Dermis microvascular lymphatic vessel endothelial cell (primary cell): ENCODE results near the gene VRK2. TPM values are rescaled to one million over a fixed set of nuclear protein-coding genes. Genes with fewer than 3 reads are reported as not detected.
"Not testable (repeated sequence)": the region's sequence is repeated elsewhere in the genome, so short reads cannot be mapped to it uniquely, and the experiment has no call there.

Source experiments
- DNase-seq, 2 donors: peaks; one replicate each; pipeline versions ENCODE4 v3.0.0 to v3.0.0-alpha.2; 2010; ENCODE audit warnings: low read depth in 2 of 2
- total RNA-seq: library from RNA; depleted of rRNA; stranded (reverse); fragments of >200 nt; gene quantifications from 2 replicates; pipeline ENCODE4 v1.2.1, GENCODE V29; 2014

VRK2 gene
- total RNA-seq, 1 donor from 2014 or later: 26.6 TPM

DNA sequence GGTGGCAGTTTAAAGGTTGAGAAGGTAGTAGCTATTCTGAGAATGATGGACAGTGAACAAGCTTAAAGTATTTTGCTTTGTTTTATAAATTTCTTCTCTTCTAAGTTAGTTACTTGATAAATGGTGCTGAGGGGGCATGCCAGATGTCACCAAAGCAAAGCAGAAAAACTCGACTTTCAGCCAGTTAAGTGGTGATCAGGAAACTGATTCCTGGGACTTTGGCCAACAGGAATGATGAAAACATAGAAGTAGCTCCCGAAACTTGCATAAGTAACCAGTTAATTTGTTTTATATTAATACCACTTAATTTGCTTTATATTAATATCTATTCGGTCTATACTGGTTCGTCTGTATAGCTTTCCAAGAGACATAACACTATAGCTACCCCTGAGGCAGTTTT, 111.9 kb downstream of the VRK2 start:
- peak in 1 of 2 donors; percentile 27 for DNase-seq

DNA sequence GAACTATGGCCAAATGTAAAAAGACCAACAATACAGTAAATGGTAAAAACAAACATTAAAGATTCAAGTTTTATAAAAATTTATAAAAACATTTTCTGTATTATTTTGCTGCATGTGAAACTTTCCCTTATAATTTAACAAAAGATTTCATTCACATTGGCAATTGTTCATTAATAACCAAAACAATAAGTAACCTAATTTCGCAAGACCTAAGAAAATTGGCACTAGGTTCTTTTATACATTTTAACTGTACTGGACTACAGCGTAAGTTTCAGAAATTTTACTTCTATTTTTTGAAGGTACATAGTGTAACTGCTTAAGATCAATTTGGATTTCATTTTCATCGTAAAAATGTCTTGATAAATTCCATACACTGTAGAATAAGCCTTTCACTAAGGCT, 117.3 kb downstream of the VRK2 start:
- DNase-seq: no peak

DNA sequence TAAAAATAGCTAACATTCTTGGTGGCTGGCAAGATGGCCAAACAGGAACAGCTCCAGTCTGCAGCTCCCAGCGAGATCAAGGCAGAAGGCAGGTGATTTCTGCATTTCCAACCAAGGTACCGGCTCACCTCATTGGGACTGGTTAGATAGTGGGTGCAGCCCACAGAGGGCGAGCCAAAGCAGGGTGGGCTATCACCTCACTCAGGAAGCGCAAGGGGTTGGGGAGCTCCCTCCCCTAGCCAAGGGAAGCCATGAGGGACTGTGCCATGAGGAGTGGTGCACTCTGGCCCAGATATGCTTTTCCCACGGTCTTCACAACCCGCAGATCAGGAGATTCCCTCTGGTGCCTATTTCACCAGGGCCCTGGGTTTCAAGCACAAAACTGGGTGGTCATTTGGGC, 121.5 kb downstream of the VRK2 start:
- DNase-seq: not testable (repeated sequence)

DNA sequence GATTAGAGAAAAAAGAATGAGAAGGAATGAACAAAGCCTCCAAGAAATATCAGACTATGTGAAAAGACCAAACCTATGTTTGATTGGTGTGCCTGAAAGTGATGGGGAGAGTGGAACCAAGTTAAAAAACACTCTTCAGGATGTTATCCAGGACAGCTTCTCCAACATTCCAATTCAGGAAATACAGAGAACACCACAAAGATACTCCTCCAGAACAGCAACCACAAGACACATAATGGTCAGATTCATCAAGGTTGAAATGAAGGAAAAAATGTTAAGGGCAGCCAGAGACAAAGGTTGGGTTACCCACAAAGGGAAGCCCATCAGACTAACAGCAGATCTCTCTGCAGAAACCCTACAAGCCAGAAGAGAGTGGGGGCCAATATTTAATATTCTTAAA, 123.2 kb downstream of the VRK2 start:
- DNase-seq: not testable (repeated sequence)

DNA sequence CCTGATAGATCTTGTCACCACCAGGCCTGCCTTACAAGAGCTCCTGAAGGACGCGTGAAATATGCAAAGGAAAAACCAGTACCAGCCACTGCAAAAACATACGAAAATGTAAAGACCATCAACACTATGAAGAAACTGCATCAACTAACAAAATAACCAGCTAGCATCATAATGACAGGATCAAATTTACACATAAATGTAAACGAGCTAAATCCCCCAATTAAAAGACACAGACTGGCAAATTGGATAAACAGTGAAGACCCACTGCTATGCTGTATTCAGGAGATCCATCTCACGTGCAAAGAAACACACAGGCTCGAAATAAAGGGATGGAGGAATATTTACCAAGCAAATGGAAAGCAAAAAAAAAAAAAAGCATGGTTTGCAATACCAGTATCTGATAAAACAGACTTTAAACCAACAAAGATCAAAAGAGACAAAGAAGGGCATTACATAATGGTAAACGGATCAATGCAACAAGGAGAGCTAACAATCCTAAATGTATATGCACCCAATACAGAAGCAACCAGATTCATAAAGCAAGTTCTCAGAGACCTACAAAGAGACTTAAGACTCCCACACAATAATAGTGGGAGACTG, 123.8 kb downstream of the VRK2 start:
- DNase-seq: not testable (repeated sequence)

DNA sequence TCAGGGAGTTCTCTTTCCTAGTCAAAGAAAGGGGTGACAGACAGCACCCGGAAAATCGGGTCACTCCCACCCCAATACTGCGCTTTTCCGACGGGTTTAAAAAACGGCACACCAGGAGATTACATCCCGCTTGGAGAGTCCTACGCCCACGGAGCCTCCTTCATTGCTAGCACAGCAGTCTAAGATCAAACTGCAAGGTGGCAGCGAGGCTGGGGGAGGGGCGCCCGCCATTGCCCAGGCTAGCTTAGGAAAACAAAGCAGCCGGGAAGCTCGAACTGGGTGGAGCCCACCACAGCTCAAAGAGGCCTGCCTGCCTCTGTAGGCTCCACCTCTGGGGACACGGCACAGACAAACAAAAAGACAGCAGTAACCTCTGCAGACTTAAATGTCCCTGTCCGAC, 125.2 kb downstream of the VRK2 start:
- DNase-seq: not testable (repeated sequence)

DNA sequence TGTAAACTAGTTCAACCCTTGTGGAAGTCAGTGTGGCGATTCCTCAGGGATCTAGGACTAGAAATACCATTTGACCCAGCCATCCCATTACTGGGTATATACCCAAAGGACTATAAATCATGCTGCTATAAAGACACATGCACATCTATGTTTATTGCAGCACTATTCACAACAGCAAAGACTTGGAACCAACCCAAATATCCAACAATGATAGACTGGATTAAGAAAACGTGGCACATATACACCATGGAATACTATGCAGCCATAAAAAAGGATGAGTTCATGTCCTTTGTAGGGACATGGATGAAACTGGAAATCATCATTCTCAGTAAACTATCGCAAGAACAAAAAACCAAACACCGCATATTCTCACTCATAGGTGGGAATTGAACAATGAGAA, 130.6 kb downstream of the VRK2 start:
- DNase-seq: not testable (repeated sequence)

DNA sequence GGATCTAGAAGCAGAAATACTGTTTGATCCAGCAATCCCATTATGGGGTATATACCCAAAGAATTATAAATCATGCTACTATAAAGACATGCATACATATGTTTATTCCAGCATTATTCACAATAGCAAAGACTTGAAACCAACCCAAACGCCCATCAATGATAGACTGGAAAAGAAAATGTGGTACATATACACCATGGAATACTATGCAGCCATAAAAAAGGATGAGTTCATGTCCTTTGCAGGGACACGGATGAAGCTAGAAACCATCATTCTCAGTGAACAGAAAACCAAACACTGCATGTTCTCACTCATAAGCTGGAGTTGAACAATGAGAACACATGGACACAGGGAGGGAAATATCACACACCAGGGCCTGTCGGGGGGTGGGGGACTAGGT, 133.6 kb downstream of the VRK2 start:
- DNase-seq: not testable (repeated sequence)

DNA sequence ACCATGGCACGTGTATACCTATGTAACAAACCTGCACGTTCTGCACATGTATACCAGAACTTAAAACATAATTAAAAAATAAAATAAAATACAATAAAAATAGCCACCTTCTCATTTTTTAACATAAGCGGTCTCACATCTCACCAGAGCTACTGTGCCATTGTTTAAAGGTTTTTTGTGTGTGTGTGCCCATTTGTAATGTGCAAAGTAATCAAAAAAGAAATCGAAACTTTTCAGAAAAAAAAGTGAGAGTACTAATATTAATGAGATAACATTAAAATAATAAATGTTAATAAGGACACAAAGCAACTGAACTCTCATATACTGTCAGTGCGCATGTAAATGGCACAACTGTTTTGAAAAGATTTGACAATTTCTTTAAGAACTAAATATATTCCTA, 134.0 kb downstream of the VRK2 start:
- DNase-seq: no peak

DNA sequence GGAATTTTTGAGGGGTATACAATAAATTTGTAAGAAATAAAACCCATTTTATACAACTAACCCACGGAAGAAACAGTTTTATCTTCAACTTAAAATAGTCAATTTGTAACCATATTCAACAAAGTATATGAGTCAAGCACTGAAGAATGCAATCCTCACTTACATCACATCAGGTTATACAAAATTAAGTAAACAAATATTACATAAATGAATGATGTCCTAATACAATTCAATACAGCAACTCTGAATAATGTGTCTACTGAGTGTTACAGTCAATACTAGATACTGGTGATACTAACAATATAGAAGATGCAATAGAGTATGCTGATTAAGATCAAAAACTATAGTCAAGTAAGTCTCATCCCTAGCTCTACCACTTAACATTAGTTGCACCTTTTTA, 135.9 kb downstream of the VRK2 start:
- no peak for DNase-seq

DNA sequence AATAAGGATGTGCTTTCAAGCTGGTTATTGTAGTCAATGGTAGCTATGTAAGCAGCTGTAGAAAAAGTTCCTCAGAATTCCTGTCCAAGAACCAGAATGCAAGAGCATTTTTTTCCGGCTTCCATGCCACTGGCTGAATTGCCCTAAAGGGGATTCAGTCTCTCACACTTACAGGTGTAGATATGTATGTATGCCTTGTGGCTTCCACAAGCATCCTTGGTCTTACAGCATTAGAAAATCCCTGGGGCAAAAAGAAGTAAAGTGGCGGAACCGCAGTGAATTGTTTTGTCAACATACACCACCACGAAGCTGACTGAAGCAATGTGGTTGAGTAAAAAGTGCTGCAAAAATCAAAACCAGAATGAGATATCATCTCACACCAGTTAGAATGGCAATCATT, 139.9 kb downstream of the VRK2 start:
- DNase-seq: no peak

DNA sequence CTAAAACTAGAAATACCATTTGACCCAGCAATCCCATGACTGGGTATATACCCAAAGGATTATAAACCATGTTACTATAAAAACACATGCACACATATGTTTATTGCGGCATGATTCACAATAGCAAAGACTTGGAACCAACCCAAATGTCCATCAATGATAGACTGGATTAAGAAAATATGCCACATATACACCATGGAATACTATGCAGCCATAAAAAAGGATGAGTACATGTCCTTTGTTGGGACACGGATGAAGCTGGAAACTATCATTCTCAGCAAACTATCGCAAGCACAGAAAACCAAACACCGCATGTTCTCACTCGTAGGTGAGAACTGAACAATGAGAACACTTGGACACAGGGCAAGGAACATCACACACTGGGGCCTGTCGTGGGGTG, 140.4 kb downstream of the VRK2 start:
- DNase-seq: not testable (repeated sequence)

DNA sequence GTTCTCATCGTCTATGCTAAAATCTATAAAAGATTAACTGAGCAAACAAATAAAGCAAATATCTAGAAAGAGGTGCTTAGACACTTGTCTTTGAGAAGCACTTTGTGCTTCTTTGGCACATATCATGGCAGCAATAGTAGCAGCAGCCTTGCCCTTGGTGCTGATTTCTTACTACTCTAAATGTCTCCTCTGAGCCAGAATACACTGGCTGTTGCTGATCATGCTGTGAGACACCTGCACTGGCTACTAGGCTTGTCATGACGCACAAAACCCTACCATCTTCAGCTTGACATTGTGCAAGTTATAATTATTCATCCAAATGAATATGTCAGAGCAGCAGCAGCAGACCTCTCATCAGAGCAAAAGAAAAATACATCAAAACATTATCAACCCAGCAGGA, 147.9 kb downstream of the VRK2 start:
- DNase-seq: no peak

DNA sequence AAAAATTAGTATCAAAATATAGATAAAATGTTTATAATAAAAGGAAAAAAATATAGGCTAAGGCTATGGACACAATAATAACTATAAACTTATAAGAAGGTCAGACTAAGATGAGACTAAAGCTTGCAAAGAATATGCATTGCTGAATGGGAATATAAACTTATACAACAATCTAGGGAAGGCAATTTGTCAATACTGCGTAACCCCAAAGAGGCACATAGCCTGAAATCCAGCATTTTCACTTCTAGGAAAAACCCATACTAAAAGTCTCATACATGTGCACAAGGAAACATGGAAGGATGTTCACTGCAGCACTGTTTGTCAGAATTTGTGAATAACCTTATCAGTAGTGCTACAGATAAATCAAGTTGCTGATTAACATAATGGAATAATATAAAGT, 149.1 kb downstream of the VRK2 start:
- DNase-seq: no peak

DNA sequence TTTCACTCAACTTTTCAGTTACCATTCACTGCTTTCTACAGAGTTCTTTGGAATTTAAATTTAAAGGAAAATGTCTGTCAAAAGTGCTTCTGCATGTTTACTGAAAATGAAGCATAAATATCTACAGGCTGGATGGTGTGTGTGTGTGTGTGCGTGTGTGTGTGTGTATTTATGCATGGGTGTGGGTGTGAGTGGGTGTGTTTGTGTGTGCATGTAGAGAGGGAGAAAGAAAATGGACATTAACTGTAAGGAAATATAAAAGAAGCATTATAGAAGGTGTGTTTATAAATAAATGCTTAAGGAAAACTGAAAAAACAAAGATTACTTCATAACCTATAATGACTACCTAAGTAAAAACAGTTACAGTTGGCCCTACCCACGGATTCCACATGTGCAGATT, 151.3 kb downstream of the VRK2 start:
- DNase-seq: no peak

DNA sequence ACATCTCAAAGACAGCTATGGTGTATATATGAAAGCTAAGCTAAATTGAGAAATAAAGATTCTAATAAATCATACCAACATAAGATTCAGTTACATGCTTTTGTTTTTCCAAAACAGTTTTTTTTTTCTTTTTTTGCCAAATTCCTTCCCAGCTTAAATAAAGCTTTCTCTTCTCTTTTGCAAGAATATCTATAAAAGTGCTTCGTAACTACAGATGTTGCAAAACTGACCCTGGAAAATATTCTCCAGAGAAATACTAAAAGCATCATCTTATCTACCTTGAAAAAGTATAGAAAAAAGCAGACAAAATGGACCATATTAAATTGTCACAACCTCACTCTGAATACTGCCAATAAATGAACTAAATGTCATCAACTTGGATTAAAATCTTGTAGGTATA, 155.8 kb downstream of the VRK2 start:
- no peak for DNase-seq

DNA sequence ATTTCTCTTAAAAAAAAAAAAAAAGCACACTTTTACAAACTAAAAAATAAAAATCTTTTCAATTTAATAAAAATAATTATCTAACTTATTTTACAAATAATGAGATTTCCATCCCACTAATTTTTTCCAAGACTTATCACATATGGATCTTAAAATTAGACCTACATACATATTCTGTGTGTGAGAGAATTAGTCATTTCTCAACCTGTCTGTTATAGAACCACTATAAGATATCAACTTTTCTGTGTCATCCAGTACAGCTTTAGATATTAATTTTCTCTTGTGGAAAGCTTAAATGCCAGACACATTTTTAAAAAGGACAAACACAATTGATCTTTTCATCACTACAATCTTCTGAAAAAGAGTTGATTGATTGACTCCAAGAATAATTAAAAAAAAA, 156.4 kb downstream of the VRK2 start:
- DNase-seq: no peak

DNA sequence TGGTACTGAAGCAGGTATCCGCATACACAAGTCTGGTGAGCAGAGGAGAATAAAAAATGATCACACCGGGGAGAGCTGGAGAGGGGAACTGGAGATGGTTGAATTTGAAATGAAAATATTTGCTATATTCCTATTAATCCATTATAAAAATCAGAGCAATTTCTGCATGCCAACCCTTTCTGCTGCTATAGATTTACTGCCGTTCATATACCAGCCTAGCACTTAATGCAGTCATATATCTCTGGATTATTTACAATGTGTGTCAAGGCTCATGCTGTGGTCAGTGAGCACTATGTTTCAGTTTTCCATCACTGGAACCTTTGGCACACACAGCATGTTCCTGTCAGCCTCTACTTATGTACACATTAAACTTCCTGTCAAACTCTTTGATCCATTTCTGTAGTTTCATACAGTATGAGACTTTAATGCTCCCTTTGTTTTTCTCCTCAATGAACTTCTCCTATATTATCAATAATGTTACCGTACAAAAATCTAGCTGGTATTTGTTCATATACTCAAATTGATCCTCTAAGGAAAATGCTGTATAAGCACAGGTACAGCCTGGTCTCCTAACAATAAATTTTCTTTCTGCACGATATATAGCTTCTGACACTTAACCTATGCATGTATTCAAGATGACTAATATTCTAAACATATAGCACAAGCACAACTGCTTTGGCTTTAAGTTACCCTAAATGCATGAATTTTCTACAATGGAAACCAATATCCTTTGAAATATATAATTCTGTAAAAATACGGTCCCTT, 157.8 kb downstream of the VRK2 start:
- peak; percentile 44 to 58 for DNase-seq

DNA sequence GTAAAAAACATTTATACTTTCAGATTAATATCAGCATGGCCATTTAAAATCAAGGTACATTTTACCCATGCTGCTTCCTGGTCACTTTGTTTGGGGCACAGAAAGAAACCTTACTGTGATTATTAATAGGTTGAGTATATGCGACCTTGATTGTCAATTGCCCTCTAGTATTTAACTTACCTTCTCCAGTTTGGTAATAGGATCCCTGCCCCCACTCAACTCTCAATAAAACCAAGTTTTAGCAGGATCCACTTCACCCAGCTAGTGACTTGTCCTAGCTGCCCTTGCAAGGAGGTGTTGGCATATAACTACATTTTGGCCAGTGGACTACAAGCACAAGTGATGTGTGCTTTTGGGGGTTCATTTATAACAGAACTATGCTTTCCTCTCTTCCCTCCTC, 160.2 kb downstream of the VRK2 start:
- DNase-seq: no peak

DNA sequence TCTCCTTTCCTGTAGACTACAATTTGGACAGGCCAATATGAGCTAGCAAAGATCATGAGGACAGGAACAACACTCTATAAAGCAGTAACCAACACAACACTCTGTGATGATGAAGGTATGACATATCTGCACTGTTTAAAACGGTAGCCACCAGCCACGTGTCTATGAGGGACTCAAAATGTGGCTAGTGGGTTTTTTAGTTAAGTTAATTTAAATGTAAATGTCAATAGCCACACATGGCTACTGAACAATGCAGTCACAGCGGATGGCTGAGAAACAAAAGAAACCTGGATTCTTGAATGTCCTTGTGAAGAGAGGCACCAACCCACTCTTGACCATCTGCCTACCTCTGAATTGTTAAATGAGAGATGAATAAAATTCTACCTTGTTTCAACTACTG, 160.6 kb downstream of the VRK2 start:
- no peak for DNase-seq
